HepG2 (cell line): ENCODE results near the gene KCNK10. TPM values are rescaled to one million over a fixed set of nuclear protein-coding genes. Genes with fewer than 3 reads are reported as not detected.
A peak's percentile ranks its signal among the peaks of the same experiment; 100 is the strongest.

Experiments used
- ATAC-seq: fragments of 200-7000 bp; cut with Tn5 transposase; 3 replicates; pipeline ENCODE4 v1.9.1; 2020; ENCODE audit warnings: mild to moderate bottlenecking, moderate library complexity
- BruUV-seq: library from RNA; stranded (reverse); fragments of 400-500 nt; replicated peaks from 2 replicates; lab custom pipeline; 2021; lab: Mats Ljungman, UMichigan
- CTCF ChIA-PET: fragments of 300-600 bp; formaldehyde crosslinking; extraction: SDS; loops from one replicate; lab custom pipeline; 2021; ENCODE audit warnings: low total read pairs, inconsistent platforms, low intra/inter-chr PET ratio; lab: Yijun Ruan, JAX
- POLR2A ChIA-PET: fragments of 350-600 bp; sonication (Branson Sonifier 250); formaldehyde crosslinking; loops from one replicate; lab custom pipeline; 2020; ENCODE audit warnings: antibody characterized with exemption, inconsistent platforms; lab: Yijun Ruan, JAX
- DNase-seq: peaks from one replicate; pipeline ENCODE4 v3.0.0-alpha.2; 2015; ENCODE audit warnings: low spot score
- FAIRE-seq: peaks from 3 replicates; lab custom pipeline; 2011; peaks lifted over from hg19 to GRCh38; lab: Jason Lieb, UNC
- H2AFZ ChIP-seq: one replicate; pipeline ENCODE4 v1.6.1; 2011; ENCODE audit warnings: low read length, inconsistent platforms
- H3K27ac ChIP-seq: fragments of 300-600 bp; 3 replicates; pipeline ENCODE4 v1.8.0; 2011; ENCODE audit warnings: mixed run types, mild to moderate bottlenecking, mixed read lengths, low read length, inconsistent platforms; ENCODE audit not compliant: insufficient read depth; ENCODE audit errors: extremely low read length
- H3K27me3 ChIP-seq, 2 experiments: fragments of 200-600 bp in 1 of 2; 2 replicates in 1 of 2; 3 replicates in 1 of 2; pipeline versions ENCODE4 v1.6.0 to v1.8.0; 2011; ENCODE audit warnings: low read length in 2 of 2, mild to moderate bottlenecking in 2 of 2, moderate library complexity in 2 of 2, inconsistent platforms in 1 of 2; ENCODE audit not compliant: insufficient read depth in 2 of 2, control insufficient read depth in 1 of 2
- H3K36me3 ChIP-seq, 2 experiments: fragments of 200-600 bp in 1 of 2; replicated peaks in 1 of 2; 2 replicates in 1 of 2; 3 replicates in 1 of 2; pipeline versions ENCODE4 v1.5.1 to v1.8.0; 2011; ENCODE audit warnings: low read length in 2 of 2, inconsistent platforms in 1 of 2; ENCODE audit not compliant: insufficient read depth in 2 of 2, control insufficient read depth in 1 of 2
- H3K4me1 ChIP-seq: 2 replicates; pipeline ENCODE4 v1.5.1; 2012; ENCODE audit warnings: low read length, inconsistent platforms; ENCODE audit not compliant: insufficient read depth
- H3K4me2 ChIP-seq: 2 replicates; pipeline ENCODE4 v1.6.0; 2011; ENCODE audit warnings: low read depth, low read length, inconsistent platforms
- H3K4me3 ChIP-seq, 3 experiments: fragments of 200-600 bp in 1 of 3; sonication (generic), shearing (Covaris generic) in 1 of 3; replicated peaks in 1 of 3; 2 replicates each; pipeline ENCODE4 v1.5.1; 2011 to 2016; ENCODE audit warnings: low read length in 3 of 3, inconsistent platforms in 2 of 3, low read depth in 2 of 3, mild to moderate bottlenecking in 2 of 3, control low read depth in 1 of 3, mixed read lengths in 1 of 3; ENCODE audit not compliant: insufficient read depth in 1 of 3
- H3K79me2 ChIP-seq: one replicate; pipeline ENCODE4 v1.6.1; 2011; ENCODE audit warnings: low read length, inconsistent platforms; ENCODE audit not compliant: insufficient read depth
- H3K9ac ChIP-seq: 2 replicates; pipeline ENCODE4 v1.6.0; 2011; ENCODE audit warnings: mild to moderate bottlenecking, low read depth, low read length, inconsistent platforms; ENCODE audit not compliant: insufficient read depth
- H3K9me3 ChIP-seq: 2 replicates; pipeline ENCODE4 v1.5.1; 2012; ENCODE audit warnings: mild to moderate bottlenecking, low read length
- H4K20me1 ChIP-seq: 2 replicates; pipeline ENCODE4 v1.6.0; 2011; ENCODE audit warnings: inconsistent platforms, mild to moderate bottlenecking, low read length, moderate library complexity; ENCODE audit not compliant: insufficient read depth
- HDAC1 ChIP-seq: sonication (generic); formaldehyde crosslinking; IDR thresholded peaks from 2 replicates; pipeline ENCODE4 v1.5.1; 2020; ENCODE audit warnings: mild to moderate bottlenecking, missing genetic modification reagents
- PAF1 ChIP-seq: IDR thresholded peaks from 2 replicates; pipeline ENCODE4 v1.6.1; 2016; ENCODE audit warnings: missing genetic modification reagents, missing compliant biosample characterization
- PAX8 ChIP-seq: sonication (generic); formaldehyde crosslinking; IDR thresholded peaks from 2 replicates; pipeline ENCODE4 v1.8.0; 2022; ENCODE audit warnings: mild to moderate bottlenecking, missing genetic modification reagents, borderline replicate concordance
- POLR2AphosphoS2 ChIP-seq: IDR thresholded peaks from 2 replicates; pipeline ENCODE4 v1.6.1; 2011; ENCODE audit warnings: low read depth, low read length, improper control_type of control experiment
- REXO4 ChIP-seq: sonication (generic); formaldehyde crosslinking; IDR thresholded peaks from 2 replicates; pipeline ENCODE4 v1.8.0; 2022; ENCODE audit warnings: missing genetic modification reagents, mild to moderate bottlenecking, borderline replicate concordance
- THYN1 ChIP-seq: sonication (generic); formaldehyde crosslinking; IDR thresholded peaks from 2 replicates; pipeline ENCODE4 v1.8.1; 2023; ENCODE audit warnings: low read depth, mild to moderate bottlenecking, moderate library complexity, missing genetic modification reagents, borderline replicate concordance
- U2AF1 ChIP-seq: fragments of 200-400 bp; formaldehyde crosslinking; optimal IDR thresholded peaks from 2 replicates; pipeline ENCODE3; 2017; ENCODE audit warnings: mild to moderate bottlenecking, low read depth, low read length
- ZNF766 ChIP-seq: sonication (generic); formaldehyde crosslinking; IDR thresholded peaks from 2 replicates; pipeline ENCODE4 v1.5.0; 2020; ENCODE audit warnings: missing genetic modification reagents, borderline replicate concordance
- ZNF782 ChIP-seq: sonication (generic); formaldehyde crosslinking; IDR thresholded peaks from 2 replicates; pipeline ENCODE4 v1.4.0; 2020; ENCODE audit warnings: missing genetic modification reagents, mild to moderate bottlenecking, borderline replicate concordance
- WGBS: methylation state at CpG from one replicate; pipeline ENCODE4 v1.1.6; 2017; ENCODE audit warnings: low lambda C conversion rate; 5-methylcytosine and 5-hydroxymethylcytosine counted together
- in situ Hi-C: cut with HindIII; loops from 2 replicates; pipeline ENCODE4 v1.10.0; 2017; ENCODE audit warnings: low pct_unique_long_range_greater_than_20kb; ENCODE audit not compliant: extremely low pct_ligation_motif_present
- intact Hi-C: fragments of 100-400 bp; cut with micrococcal nuclease; formaldehyde crosslinking; loops from one replicate; pipeline ENCODE4 v1.10.0; 2022; ENCODE audit not compliant: unreplicated experiment
- polyA plus RNA-seq, 8 experiments: library from polyadenylated mRNA; depleted of rRNA in 3 of 8; stranded (reverse) in 7 of 8; unstranded in 1 of 8; fragments of >200 nt; fragmentation: Illumina TruSeq in 4 of 8; extraction: Trizol in 4 of 8; gene quantifications; 2 replicates each; pipeline versions ENCODE4 v1.2.1 to v1.2.3, GENCODE V29; 2011 to 2016; ENCODE audit warnings: low read depth in 4 of 8, missing spikeins in 1 of 8, mixed read lengths in 1 of 8; ENCODE audit not compliant: insufficient read depth in 1 of 8
- total RNA-seq, 5 experiments: library from RNA; depleted of rRNA; stranded (reverse); fragments of >200 nt; fragmentation: Illumina TruSeq; extraction: Trizol; gene quantifications; 2 replicates each; pipeline ENCODE4 v1.2.3, GENCODE V29; 2016; ENCODE audit warnings: low read depth in 1 of 5
- TF ChIP-seq, protein P1 (sequence below): sonication (generic); formaldehyde crosslinking; IDR thresholded peaks from 2 replicates; pipeline ENCODE4 v1.8.0; 2022; ENCODE audit warnings: mild to moderate bottlenecking, missing genetic modification reagents; ENCODE audit not compliant: insufficient replicate concordance
- TF ChIP-seq, protein P2 (sequence below): sonication (generic); formaldehyde crosslinking; IDR thresholded peaks from 2 replicates; pipeline ENCODE4 v1.4.0; 2020; ENCODE audit warnings: missing genetic modification reagents
- TF ChIP-seq, protein P3 (sequence below): sonication (generic); formaldehyde crosslinking; IDR thresholded peaks from 2 replicates; pipeline ENCODE4 v1.8.0; 2022; ENCODE audit warnings: missing genetic modification reagents, low read depth, mild to moderate bottlenecking, borderline replicate concordance
- TF ChIP-seq, protein P4 (sequence below): sonication (generic); formaldehyde crosslinking; IDR thresholded peaks from 2 replicates; pipeline ENCODE4 v1.8.1; 2023; ENCODE audit warnings: mild to moderate bottlenecking, moderate library complexity, missing genetic modification reagents
- TF ChIP-seq, protein P5 (sequence below): sonication (generic); formaldehyde crosslinking; IDR thresholded peaks from 2 replicates; pipeline ENCODE4 v1.8.0; 2023; ENCODE audit warnings: mild to moderate bottlenecking, missing genetic modification reagents

The KCNK10 gene
- total and polyA plus RNA-seq, 2 of the 13 experiments (the other 11 are each of a cell fraction or from before 2014, with no cell fraction given), result not detected

DNA sequence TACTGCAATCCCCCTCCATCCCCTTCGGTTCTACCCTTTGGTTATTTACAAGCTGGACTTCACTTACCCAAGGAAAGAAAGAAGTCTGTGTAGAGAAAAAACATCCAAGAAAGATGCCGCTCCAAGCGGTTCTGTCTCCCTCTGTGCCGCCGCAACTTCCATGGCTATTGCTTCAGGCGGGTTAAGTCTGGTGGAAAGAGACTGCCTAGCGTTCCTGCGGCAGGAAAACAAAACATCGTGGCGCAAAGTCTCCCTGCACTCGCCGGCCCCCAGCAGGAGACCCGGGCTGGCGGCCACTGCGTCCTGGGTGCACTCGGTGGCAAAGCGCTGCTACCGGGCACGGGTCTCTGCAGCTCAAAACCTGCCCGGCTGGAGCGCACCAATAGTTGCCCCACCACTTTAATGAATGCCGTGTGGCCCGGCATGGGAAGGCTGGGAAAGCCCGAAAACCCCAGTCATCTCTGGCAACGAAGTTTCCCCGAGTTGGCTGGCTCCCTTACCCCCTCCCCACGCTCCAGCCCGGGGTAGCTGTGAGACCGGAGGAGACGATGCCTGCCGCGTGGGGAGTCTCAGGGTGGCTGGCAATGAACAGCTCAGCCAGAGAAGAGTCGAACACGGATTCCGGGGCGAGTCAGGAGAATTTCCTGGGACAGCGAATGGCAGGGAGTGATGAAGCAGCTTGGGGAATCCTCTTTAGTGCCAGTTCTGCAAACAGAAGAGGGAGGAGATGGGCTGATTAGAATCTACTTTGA lies 3.5 kb upstream of the KCNK10 start:
- H3K79me2 ChIP-seq, result no peaks in the 10 kb centered on the region
- H3K4me3 ChIP-seq, result no peak overlapping the region
- H4K20me1 ChIP-seq, result no peaks in the 10 kb centered on the region
- 0 out of 2 replicates have a peak, but pooled peaks cover 8% of the 10 kb centered on the region for H3K4me1 ChIP-seq
- H3K36me3 ChIP-seq, result no peaks in the 10 kb centered on the region
- intact Hi-C loops, result no loop called here
- FAIRE-seq, result no peak
- peak; percentile 58 for ATAC-seq
- CTCF ChIA-PET, result no interaction called here
- 8% methylated on average over 23 of the region's 37 CpGs for WGBS
- H3K27me3 ChIP-seq, result peaks cover 5 to 59% of the 10 kb centered on the region in 2 experiments; a peak in 4 of 5 replicates
- in situ Hi-C loops, result no loop called here
- BruUV-seq, result no TSS peak
- no peak overlapping the region; the same call in 1 of the 2 replicates for H3K4me2 ChIP-seq
- H3K9ac ChIP-seq, result no peak overlapping the region
- H3K9me3 ChIP-seq, result no peaks in the 10 kb centered on the region
- POLR2A ChIA-PET, result no interaction called here
- H2AFZ ChIP-seq, result no peak overlapping the region
- no peak overlapping the region for H3K27ac ChIP-seq
- DNase-seq, result no peak
- TF ChIP-seq ZNF782 (CRISPR knock-in tag) (no peak), REXO4 (CRISPR knock-in tag) (no peak), PAF1 (CRISPR knock-in tag) (no peak), THYN1 (CRISPR knock-in tag) (no peak), HDAC1 (CRISPR knock-in tag) (no peak), POLR2AphosphoS2 (no peak), U2AF1 (no peak), ZNF766 (CRISPR knock-in tag) (no peak), PAX8 (no peak)
- TF ChIP-seq, protein P1, sequence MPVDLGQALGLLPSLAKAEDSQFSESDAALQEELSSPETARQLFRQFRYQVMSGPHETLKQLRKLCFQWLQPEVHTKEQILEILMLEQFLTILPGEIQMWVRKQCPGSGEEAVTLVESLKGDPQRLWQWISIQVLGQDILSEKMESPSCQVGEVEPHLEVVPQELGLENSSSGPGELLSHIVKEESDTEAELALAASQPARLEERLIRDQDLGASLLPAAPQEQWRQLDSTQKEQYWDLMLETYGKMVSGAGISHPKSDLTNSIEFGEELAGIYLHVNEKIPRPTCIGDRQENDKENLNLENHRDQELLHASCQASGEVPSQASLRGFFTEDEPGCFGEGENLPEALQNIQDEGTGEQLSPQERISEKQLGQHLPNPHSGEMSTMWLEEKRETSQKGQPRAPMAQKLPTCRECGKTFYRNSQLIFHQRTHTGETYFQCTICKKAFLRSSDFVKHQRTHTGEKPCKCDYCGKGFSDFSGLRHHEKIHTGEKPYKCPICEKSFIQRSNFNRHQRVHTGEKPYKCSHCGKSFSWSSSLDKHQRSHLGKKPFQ, result no peak
- TF ChIP-seq, protein P2, sequence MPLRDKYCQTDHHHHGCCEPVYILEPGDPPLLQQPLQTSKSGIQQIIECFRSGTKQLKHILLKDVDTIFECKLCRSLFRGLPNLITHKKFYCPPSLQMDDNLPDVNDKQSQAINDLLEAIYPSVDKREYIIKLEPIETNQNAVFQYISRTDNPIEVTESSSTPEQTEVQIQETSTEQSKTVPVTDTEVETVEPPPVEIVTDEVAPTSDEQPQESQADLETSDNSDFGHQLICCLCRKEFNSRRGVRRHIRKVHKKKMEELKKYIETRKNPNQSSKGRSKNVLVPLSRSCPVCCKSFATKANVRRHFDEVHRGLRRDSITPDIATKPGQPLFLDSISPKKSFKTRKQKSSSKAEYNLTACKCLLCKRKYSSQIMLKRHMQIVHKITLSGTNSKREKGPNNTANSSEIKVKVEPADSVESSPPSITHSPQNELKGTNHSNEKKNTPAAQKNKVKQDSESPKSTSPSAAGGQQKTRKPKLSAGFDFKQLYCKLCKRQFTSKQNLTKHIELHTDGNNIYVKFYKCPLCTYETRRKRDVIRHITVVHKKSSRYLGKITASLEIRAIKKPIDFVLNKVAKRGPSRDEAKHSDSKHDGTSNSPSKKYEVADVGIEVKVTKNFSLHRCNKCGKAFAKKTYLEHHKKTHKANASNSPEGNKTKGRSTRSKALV, result peak; percentile 32; the same call in 1 of the 2 replicates
- TF ChIP-seq, protein P3, sequence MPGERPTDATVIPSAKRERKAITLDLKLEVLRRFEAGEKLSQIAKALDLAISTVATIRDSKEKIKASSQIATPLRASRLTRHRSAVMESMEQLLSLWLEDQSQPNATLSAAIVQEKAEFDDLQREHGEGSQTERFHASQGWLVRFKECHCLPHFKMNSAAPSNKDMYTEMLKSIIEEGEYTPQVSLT, result no peak
- TF ChIP-seq, protein P4, sequence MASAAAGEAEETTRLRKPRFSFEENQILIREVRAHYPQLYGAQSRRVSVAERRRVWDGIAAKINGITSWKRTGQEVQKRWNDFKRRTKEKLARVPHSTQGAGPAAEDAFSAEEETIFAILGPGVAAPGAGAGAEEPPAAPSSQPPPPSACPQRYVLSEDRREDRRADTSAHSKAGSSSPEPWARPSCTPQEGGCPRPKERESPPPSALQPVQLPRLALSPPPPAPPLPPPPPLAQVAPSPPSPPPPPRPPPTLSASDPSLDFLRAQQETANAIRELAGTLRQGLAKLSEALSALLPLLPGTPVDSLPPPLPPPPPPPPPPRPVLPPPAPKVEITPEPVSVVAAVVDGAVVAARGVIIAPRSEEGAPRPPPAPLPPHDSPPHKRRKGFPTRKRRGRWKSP (CRISPR knock-in tag), result peak; percentile 56; the same call in 1 of the 2 replicates
- TF ChIP-seq, protein P5, sequence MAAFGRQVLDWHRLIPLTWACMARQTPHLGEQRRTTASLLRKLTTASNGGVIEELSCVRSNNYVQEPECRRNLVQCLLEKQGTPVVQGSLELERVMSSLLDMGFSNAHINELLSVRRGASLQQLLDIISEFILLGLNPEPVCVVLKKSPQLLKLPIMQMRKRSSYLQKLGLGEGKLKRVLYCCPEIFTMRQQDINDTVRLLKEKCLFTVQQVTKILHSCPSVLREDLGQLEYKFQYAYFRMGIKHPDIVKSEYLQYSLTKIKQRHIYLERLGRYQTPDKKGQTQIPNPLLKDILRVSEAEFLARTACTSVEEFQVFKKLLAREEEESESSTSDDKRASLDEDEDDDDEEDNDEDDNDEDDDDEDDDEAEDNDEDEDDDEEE (CRISPR knock-in tag), result no peak
